NCI-H1105 treated with DMSO at 0.1 percent for 48 hours (cell line): ENCODE results near the gene SSBP1.
"Not testable (repeated sequence)": the region's sequence is repeated elsewhere in the genome, so short reads cannot be mapped to it uniquely, and the experiment has no call there.

Experiments used
- DNase-seq: peaks from one replicate; lab custom pipeline; 2025; lab: John Stamatoyannopoulos, UW

Gene SSBP1

DNA sequence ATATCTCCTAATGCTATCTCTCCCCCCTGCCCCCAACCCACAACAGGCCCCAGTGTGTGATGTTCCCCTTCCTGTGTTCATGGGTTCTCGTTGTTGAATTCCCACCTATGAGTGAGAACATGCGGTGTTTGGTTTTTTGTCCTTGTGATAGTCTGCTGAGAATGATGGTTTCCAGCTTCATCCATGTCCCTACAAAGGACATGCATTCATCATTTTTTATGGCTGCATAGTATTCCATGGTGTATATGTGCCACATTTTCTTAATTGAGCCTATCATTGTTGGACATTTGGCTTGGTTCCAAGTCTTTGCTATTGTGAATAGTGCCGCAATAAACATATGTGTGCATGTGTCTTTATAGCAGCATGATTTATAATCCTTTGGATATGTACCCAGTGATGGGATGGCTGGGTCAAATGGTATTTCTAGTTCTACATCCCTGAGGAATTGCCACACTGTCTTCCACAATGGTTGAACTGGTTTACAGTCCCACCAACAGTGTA lies 32.0 kb downstream of the SSBP1 start:
- DNase-seq = not testable (repeated sequence)

DNA sequence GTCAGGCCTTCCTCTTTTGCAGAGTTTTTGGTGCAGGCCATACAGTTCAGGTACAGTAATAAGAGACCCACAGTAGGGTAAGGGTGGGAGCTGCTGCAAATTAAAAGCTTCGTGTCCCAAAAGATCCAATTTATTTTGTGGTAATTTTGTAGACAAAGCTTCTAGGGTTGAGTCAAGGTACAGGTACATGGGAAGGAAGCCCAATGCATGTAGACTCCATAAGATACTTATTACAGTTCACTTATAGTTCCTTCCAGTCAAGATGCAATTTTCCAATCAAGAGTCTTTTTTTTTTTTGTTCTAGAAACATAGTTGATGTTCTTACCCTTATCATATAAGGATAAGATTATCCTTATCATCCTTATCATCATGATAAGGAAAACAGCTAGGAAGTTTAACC lies 38.2 kb downstream of the SSBP1 start, which contains the start of gene TAS2R4:
Gene TAS2R4 (plus strand): TSS at position 301 of the 400 bp plus-strand sequence. CDS start 1,815 bp downstream, outside the sequence.
- DNase-seq = no peak

DNA sequence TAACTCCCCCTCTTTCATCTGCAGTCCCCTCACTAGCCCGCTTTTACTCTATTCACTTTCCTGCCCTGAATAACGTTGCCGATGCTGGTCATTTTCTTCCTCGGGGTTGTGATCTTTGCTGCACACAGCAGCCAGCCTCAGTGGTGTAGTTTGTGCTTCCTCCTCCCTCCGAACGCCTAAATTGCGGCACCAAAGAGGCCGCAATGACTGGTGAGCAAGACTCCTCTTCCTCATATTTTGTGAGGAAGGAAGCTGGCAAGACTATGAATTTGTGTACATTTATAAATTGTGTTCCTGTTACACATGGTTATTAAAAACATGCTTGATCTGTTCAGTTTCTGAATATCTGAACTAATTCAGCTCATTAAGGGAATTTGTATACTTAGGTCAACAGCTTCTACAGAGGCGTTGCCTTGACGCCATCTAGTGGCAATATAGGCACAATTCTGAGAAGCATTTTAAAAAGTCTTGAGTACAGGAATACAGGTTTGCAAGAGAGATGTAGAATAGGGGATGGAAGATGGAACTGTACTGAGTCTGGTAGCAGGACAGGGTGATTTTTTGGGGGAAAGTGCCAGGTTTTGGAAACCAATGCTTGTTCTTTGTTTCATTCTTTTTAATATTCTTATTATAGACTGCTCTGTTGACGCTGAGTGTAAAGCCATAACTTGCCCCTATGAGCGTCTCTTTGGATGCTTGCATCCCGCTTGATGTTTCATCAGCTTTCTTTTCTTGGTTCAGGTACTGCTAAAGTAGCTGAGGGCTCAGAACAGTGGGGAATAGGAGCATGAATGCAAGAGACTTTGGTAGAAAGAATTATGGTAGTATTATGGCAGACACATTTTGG lies 47.8 kb downstream of the SSBP1 start:
- DNase-seq = peak; percentile 50

GRCh38 chr7:141788296-141788695 lies 50.1 kb downstream of the SSBP1 start:
- no peak for DNase-seq

- no peak for DNase-seq
Measured at GRCh38 chr7:141789917-141790316, 51.8 kb downstream of the SSBP1 start, which contains the start of gene TAS2R5. Gene TAS2R5 (plus strand): TSS chr7:141790217. CDS start chr7:141790362, 145 bp downstream.

DNA sequence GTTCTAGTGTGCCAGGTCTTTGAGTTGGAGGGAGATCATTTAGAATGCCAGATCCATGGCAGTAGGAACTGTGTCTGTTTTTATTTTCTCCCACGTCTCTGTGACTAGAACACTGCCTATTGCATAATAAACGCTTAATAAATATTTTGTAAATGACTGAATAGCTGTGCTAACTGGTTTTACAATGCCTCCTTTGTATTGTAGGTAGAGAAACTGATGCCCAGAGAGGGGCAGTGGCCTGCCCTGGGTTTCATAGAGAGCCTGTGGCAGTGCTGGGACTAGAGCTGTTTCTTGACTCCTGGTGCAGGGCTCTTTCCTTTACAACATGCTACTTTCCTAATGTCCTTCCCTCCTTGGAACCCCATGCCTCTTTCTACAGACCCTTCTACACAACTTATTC lies 54.4 kb downstream of the SSBP1 start:
- DNase-seq = no peak
